GM10266 (cell line): Measurements from ENCODE around the gene PLSCR3.

Experiments used
- DNase-seq: peaks from one replicate; pipeline ENCODE4 v3.0.0; 2012; ENCODE audit errors: extremely low spot score
- CTCF ChIP-seq: IDR thresholded peaks from 2 replicates; pipeline ENCODE4 v1.5.1; 2012; ENCODE audit warnings: mild to moderate bottlenecking, low read depth; ENCODE audit not compliant: control insufficient read depth, insufficient read depth; ENCODE audit errors: missing control alignments

PLSCR3 gene

DNA sequence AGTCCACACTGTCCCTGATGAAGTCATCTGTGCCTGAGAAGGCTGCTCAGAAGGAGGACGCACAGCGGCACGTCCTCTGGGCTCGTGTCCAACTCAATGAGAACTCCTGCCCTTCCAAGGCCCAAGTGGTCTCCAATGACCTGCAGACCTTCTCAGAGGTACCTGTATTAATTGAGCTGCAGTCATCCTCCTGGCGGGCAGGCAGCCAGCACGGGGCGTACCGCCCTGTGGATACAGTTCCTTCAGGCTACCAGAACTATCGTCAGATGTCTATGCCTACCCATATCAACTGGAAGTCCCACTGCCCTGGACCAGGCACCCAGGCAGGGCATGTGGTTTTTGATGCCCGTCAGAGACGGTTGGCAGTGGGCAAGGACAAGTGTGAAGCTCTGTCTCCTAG, 38.0 kb upstream of the PLSCR3 start:
- TF ChIP-seq CTCF: no peak
- DNase-seq: no peak

GRCh38 chr17:7431231-7431630, 36.9 kb upstream of the PLSCR3 start:
- no peak for TF ChIP-seq CTCF
- DNase-seq: no peak

- no peak for TF ChIP-seq CTCF
- DNase-seq: no peak
Observed at GRCh38 chr17:7429722-7430121, 35.4 kb upstream of the PLSCR3 start.

- no peak for DNase-seq
- TF ChIP-seq CTCF: no peak
Observed at GRCh38 chr17:7428557-7428956, 34.2 kb upstream of the PLSCR3 start, which contains the start of gene SPEM3. TSS of gene SPEM3 (plus strand) at chr17:7428857. CDS start at chr17:7428903, 46 bp downstream.

DNA sequence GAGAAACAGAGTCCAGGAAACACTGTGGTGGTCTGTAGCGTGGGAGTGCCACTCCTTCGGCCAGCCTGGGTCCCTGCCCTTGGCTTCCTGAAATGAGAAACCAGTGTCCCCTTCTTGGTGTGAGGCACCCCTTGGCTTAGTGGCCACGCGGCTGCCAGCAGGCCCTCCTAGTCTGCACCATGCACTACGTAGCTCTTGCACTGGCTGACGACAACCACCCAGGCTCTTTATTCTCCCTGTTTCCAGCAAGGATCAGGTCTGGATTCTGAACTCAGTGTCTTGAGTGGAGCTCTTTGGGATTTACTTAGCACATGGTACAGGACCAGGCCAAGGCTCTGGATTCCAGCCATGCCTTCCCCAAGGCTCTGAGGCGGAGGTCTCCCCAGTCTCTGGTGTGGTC, 33.2 kb upstream of the PLSCR3 start:
- DNase-seq: no peak
- TF ChIP-seq CTCF: no peak

GRCh38 chr17:7426896-7427489, 32.7 kb upstream of the PLSCR3 start:
- no peak for TF ChIP-seq CTCF
- DNase-seq: no peak

DNA sequence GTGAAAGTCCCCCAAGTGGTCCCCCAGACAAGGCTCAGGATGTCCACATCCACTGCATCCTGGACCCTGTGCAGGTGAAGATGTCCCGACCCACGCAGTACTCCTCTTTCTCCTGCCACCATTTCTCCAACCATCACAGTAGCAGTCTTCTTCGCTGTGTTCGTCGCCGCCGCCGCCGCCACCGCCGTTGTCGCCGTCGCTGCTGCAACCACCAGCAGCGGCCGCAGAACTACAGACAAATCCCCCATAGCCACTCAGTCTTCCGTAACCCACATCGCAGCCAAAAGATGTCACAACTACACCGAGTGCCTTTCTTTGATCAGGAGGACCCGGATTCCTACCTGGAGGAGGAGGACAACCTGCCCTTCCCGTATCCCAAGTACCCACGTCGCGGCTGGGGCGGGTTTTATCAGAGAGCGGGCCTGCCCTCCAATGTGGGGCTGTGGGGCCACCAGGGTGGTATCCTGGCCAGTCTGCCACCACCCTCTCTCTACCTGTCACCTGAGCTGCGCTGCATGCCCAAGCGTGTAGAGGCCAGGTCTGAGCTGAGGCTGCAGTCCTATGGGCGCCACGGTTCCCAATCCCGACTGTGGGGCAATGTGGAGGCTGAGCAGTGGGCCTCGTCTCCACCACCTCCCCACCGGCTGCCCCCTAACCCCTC, 32.0 kb upstream of the PLSCR3 start:
- DNase-seq: no peak
- no peak for TF ChIP-seq CTCF
